A549 treated with ZK216348 at 1 μM for 4 hours (cell line): ENCODE measurements around the gene ZNF630. TPM values are rescaled to one million over a fixed set of nuclear protein-coding genes. Genes with fewer than 3 reads are reported as not detected.

Experiments used
- total RNA-seq: library from RNA; stranded (reverse); fragments of 200-300 nt; extraction: Qiagen RNA extraction; gene quantifications from 5 replicates; pipeline ENCODE4 v1.2.3, GENCODE V29; 2022; ENCODE audit warnings: low read depth

ZNF630 gene
- total RNA-seq, result 0.15 to 0.55 TPM (median 0.26 TPM) in 5 replicates

GRCh38 chrX:48071064-48071985, at the start of gene ZNF630:
TSS of gene ZNF630 (minus strand) at chrX:48071640. CDS start at chrX:48066886, 4,754 bp downstream.

Other genes starting within 250 kb of the ZNF630 start
- 4.6 to 6.9 TPM (median 5.9 TPM) in 5 replicates for gene ZNF81, start 234.7 kb downstream of the ZNF630 start, total RNA-seq
- 2.5 to 4.8 TPM (median 3.5 TPM) in 5 replicates for gene ZNF182, start 67.7 kb downstream of the ZNF630 start, total RNA-seq
- not detected in 5 replicates for gene SPACA5, start 64.7 kb downstream of the ZNF630 start, total RNA-seq
- not detected in 5 replicates for gene SPACA5B, start 59.0 kb upstream of the ZNF630 start, total RNA-seq
- gene SSX5, start 125.2 kb upstream of the ZNF630 start, total RNA-seq, result not detected in 5 replicates
- gene SSX1, start 183.8 kb upstream of the ZNF630 start, total RNA-seq, result not detected in 5 replicates